ENCODE results near the gene EHMT1.

GRCh38 chr9:137777761-137778160 is 159.0 kb downstream of the EHMT1 start:
- TF ChIP-seq CTCF (IDR thresholded peaks at IDR 0.05; ENCODE audit: insufficient read depth, low read depth, low read length) (no peak), EZH2 (IDR thresholded peaks at IDR 0.05; ENCODE audit: insufficient read depth, low read length) (no peak)

Measured in astrocyte (in vitro differentiated cells and primary cell).